ENCODE measurements around the gene FREM1. TPM values are rescaled to one million over a fixed set of nuclear protein-coding genes. Genes with fewer than 3 reads are reported as not detected.

FREM1 gene
- total RNA-seq, 2 experiments from 2014 or later = not detected

DNA sequence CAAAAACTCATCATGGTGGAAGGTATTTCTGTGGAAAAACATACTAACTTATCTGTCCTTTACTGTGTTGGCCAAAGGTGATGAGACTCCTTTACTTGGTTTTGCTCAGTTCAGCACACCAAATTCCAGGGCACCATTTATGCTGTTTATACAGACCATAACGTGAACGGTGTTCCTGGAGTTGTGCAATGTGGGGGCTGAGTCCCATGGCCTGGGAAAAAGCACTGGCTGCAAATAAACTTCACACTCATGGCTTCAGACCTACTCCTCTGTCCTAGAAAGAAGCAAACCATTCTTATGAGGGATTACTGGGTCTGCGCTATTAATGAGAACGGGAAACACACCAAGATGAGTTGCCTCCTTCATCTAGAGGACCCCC, 10.4 kb downstream of the FREM1 start:
- Histone ChIP-seq H3K27ac (ENCODE audit: low read depth, low read length, poor library complexity, severe bottlenecking) (no peak overlapping the region), H3K4me1 (ENCODE audit: insufficient read depth, low read length, poor library complexity, severe bottlenecking) (no peaks in the 10 kb centered on the region), H4K20me1 (ENCODE audit: insufficient read depth, low read length) (no peaks in the 10 kb centered on the region), H3K4me2 (ENCODE audit: low read length) (no peak overlapping the region), H3K9me2 (ENCODE audit: insufficient read depth, low read length) (no peaks in the 10 kb centered on the region), H3K79me2 (ENCODE audit: insufficient read depth, low read depth, low read length) (no peaks in the 10 kb centered on the region), H3K4me3 (ENCODE audit: low read depth, low read length, poor library complexity, severe bottlenecking) (no peak overlapping the region), H3K36me3 (ENCODE audit: insufficient read depth, low read length) (no peaks in the 10 kb centered on the region), H2AFZ (ENCODE audit: low read length) (no peak overlapping the region), H3K9me3 (ENCODE audit: low read length) (no peaks in the 10 kb centered on the region)
- intact Hi-C loops (cut with micrococcal nuclease; ENCODE audit: unreplicated experiment) = no loop called here
- no TSS peak for BruUV-seq (replicated peaks)
- no peak for DNase-seq (ENCODE audit: low spot score)
- CTCF ChIA-PET (ENCODE audit: unreplicated experiment) = no interaction called here
- POLR2A ChIA-PET = no interaction called here
- TF ChIP-seq, protein P1, sequence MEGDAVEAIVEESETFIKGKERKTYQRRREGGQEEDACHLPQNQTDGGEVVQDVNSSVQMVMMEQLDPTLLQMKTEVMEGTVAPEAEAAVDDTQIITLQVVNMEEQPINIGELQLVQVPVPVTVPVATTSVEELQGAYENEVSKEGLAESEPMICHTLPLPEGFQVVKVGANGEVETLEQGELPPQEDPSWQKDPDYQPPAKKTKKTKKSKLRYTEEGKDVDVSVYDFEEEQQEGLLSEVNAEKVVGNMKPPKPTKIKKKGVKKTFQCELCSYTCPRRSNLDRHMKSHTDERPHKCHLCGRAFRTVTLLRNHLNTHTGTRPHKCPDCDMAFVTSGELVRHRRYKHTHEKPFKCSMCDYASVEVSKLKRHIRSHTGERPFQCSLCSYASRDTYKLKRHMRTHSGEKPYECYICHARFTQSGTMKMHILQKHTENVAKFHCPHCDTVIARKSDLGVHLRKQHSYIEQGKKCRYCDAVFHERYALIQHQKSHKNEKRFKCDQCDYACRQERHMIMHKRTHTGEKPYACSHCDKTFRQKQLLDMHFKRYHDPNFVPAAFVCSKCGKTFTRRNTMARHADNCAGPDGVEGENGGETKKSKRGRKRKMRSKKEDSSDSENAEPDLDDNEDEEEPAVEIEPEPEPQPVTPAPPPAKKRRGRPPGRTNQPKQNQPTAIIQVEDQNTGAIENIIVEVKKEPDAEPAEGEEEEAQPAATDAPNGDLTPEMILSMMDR (conservative IDR thresholded peaks at IDR 0.05; ENCODE audit: low read length) = no peak
- no peak for TF ChIP-seq EZH2phosphoT487 (IDR thresholded peaks at IDR 0.05; ENCODE audit: borderline replicate concordance, low read depth, low read length)

DNA sequence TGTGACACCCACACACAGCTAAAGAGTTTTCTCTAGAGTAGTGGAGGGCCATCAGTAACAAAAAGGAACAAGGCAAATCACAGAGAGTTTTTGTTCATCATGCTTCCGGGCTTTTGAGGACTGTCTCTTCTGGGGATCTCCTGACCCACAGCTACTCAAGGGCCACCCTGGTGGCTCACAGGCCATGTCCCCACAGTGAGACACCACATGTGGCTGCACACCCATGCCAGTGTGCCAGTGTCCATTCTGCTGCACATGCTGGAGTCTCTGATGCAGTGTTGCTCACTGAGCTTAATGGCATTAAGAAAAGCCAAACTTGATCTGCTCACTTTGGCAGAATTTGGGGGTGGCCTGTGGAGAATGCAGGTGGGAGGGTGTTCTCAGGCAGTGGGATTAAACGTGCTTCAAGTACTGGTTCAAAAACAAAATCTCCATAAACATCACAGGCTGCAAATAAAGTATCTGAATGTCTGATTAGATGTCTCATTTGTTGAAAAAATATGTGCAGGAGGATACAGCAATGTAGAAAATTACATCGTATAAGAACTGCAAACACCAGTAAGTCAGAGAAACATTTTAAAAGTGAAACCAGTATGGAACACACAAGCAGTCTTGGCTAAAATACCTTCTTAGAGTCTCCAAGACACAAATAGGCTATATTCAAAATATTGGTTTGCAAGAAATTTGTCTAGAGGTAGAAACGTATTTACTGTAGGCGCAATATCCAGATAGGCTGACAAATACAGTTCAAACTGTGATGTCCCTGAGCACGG, 11.0 kb downstream of the FREM1 start:
- H3K9me3 ChIP-seq (ENCODE audit: low read length) = no peaks in the 10 kb centered on the region
- no peak for DNase-seq (ENCODE audit: low spot score)
- intact Hi-C loops (cut with micrococcal nuclease; ENCODE audit: unreplicated experiment) = no loop called here
- no peaks in the 10 kb centered on the region for H3K79me2 ChIP-seq (ENCODE audit: insufficient read depth, low read depth, low read length)
- H3K9me2 ChIP-seq (ENCODE audit: insufficient read depth, low read length) = no peaks in the 10 kb centered on the region
- H3K4me3 ChIP-seq (ENCODE audit: low read depth, low read length, poor library complexity, severe bottlenecking) = no peak overlapping the region
- no peaks in the 10 kb centered on the region for H3K4me1 ChIP-seq (ENCODE audit: insufficient read depth, low read length, poor library complexity, severe bottlenecking)
- BruUV-seq (replicated peaks) = no TSS peak
- TF ChIP-seq EZH2phosphoT487 (IDR thresholded peaks at IDR 0.05; ENCODE audit: borderline replicate concordance, low read depth, low read length) = no peak
- POLR2A ChIA-PET = no interaction called here
- CTCF ChIA-PET (ENCODE audit: unreplicated experiment) = no interaction called here
- H3K36me3 ChIP-seq (ENCODE audit: insufficient read depth, low read length) = no peaks in the 10 kb centered on the region
- no peak overlapping the region for H2AFZ ChIP-seq (ENCODE audit: low read length)
- H3K27ac ChIP-seq (ENCODE audit: low read depth, low read length, poor library complexity, severe bottlenecking) = no peak overlapping the region
- H4K20me1 ChIP-seq (ENCODE audit: insufficient read depth, low read length) = no peaks in the 10 kb centered on the region
- H3K4me2 ChIP-seq (ENCODE audit: low read length) = no peak overlapping the region

DNA sequence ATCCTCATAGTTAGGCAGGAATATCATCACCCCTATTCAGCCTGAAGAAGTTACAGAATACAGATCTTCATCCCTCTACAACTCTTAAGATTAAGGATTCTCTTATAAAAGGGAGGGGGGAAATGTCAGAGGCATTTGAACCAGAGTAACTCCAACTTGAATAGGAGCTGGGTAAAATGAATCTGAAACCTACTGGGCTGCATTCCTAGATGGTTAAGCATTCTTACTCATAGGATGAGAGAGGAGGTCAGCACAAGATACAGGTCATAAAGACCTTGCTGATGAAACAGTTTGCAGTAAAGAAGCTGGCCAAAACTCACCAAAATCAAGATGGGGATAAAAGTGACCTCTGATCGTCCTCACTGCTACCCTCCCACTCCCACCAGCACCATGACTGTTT, 14.4 kb downstream of the FREM1 start:
- Histone ChIP-seq H3K4me3 (ENCODE audit: low read depth, low read length, poor library complexity, severe bottlenecking) (no peak overlapping the region), H3K36me3 (ENCODE audit: insufficient read depth, low read length) (no peaks in the 10 kb centered on the region), H3K79me2 (ENCODE audit: insufficient read depth, low read depth, low read length) (no peaks in the 10 kb centered on the region), H4K20me1 (ENCODE audit: insufficient read depth, low read length) (no peaks in the 10 kb centered on the region), H3K9me2 (ENCODE audit: insufficient read depth, low read length) (no peaks in the 10 kb centered on the region), H3K27ac (ENCODE audit: low read depth, low read length, poor library complexity, severe bottlenecking) (no peak overlapping the region), H3K9me3 (ENCODE audit: low read length) (no peaks in the 10 kb centered on the region), H3K4me2 (ENCODE audit: low read length) (no peak overlapping the region), H3K4me1 (ENCODE audit: insufficient read depth, low read length, poor library complexity, severe bottlenecking) (no peaks in the 10 kb centered on the region), H2AFZ (ENCODE audit: low read length) (no peak overlapping the region)
- BruUV-seq (replicated peaks) = no TSS peak
- no peak for DNase-seq (ENCODE audit: low spot score)
- intact Hi-C loops (cut with micrococcal nuclease; ENCODE audit: unreplicated experiment) = no loop called here
- ChIA-PET CTCF (ENCODE audit: unreplicated experiment) (no interaction called here), POLR2A (interaction anchor here (1.1 to 1.2 kb wide), 2 partner anchors 53 kb away, joined by 3 to 4 read pairs; no protein-coding TSS in a partner anchor)
- TF ChIP-seq, protein P1 (conservative IDR thresholded peaks at IDR 0.05; ENCODE audit: low read length) = no peak
- TF ChIP-seq EZH2phosphoT487 (IDR thresholded peaks at IDR 0.05; ENCODE audit: borderline replicate concordance, low read depth, low read length) = no peak

Measured in OCI-LY7 (cell line).